ENCODE measurements around the gene ARID3C. TPM values are rescaled to one million over a fixed set of nuclear protein-coding genes. Genes with fewer than 3 reads are reported as not detected.

Gene ARID3C
- total and polyA plus RNA-seq, 8 donors = not detected

DNA sequence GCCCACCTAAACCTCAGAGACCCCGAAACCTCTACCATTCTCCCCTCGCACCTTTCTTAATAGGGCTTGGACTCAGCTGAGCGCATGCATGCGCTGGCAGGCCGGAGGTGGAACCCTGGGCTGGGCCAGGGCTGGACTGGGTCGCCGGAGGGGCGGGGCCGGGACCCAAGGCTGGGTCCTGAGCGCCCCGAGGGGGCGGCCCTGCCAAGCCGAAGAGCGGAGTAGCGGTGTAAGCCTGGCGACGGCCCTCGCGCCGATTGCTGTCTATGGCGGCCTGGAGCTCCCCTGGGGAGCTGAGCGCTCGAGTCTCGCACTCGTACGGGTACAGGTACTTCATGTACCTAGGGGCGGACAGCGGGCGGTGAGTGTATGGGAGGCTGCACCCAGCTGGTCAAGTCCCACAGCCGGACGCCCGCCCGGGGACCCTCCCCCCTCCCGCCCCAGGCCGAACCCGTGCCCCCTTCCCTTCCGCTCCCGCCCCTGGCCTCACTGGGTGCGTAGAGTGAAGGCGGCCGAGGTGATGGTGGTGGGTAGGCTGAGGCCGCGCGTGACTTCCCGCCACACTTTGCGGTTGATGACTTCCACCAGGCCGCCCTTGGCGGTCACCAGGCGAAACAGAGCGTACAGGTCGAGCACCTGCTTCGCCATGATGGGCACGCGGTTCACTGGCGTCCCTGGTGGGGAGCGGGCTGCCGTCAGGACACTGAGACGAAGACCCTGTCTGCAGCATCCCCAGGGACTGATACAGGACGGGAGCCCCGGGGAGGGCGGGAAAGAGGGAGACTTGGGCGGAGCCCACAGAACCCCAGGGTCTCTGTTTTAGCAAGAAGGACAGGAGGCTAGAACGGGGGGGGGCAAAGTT lies 5.3 kb downstream of the ARID3C start:
- peaks cover 30 to 76% (median 69%) of the 10 kb centered on the region in 3 donors for H3K27me3 ChIP-seq
- WGBS, 5 donors = 9 to 16% (median 11%) methylated on average over 20 to 63 of the region's 63 CpGs

DNA sequence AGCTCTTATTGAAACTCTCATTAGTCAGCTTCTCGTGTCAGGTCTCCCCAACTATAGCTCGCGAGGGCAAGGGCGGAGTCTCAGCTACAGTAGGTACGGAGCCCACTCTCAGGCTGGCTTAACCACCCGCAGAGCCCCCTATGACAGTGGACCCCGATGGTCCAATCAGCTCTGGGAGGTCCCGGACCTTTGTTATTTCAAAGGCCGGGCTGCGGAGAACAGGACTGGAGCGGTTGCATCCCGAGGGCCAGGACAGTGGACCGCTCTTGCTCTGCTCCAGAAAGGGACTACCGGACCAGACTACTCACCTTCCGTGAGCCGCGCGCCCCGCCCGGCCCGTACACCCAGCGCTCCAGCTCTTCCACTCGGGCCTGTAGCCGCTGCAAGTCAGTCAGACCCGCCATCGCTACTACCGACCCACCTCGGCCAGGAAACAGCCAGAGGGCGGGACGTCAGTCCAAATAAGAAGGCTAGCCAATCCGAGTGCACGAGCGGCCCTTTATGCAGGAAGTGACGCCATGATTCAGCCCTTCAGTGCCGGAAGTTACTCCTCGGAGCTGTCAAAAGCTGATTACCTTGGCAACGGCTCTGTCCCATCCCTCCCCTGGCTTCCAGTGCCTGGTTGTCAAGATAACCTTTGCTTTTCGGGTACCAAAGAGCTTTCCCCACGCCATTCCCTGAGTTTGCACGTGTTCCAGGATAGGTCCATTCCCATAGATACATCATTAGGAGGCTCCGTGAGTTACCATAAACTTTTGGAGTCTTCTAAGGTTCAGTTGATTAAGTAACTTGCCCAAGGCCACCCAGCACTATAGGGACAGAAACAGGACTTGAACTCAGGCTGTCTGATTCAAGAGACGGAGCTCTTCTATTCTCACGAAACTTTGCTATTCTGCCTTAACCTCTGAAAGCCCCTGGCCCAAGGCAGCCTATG lies 8.5 kb downstream of the ARID3C start, which contains the start of gene DCTN3:
Gene DCTN3 (minus strand): TSS at position 435 of the 934 bp plus-strand sequence. CDS start 31 bp downstream, at position 404.
- Histone ChIP-seq H3K27ac (peak within 1 kb of the TSS in 3 of 5 donors; percentile 60 to 80 (median 65)), H3K4me1 (peaks cover 16 to 35% (median 31%) of the 10 kb centered on the region in 4 donors), H3K27me3 (peaks cover 9 to 43% (median 37%) of the 10 kb centered on the region in 3 donors), H3K36me3 (peaks cover 17 to 35% (median 34%) of the 10 kb centered on the region in 4 donors), H3K9me3 (no peaks in the 10 kb centered on the region), H3K4me3 (peak within 1 kb of the TSS; percentile 63 to 97 (median 84))
- peak; percentile 36 to 76 (median 50) for TF ChIP-seq POLR2AphosphoS5 (IDR thresholded peaks at IDR 0.05)
- TF ChIP-seq, protein P1, sequence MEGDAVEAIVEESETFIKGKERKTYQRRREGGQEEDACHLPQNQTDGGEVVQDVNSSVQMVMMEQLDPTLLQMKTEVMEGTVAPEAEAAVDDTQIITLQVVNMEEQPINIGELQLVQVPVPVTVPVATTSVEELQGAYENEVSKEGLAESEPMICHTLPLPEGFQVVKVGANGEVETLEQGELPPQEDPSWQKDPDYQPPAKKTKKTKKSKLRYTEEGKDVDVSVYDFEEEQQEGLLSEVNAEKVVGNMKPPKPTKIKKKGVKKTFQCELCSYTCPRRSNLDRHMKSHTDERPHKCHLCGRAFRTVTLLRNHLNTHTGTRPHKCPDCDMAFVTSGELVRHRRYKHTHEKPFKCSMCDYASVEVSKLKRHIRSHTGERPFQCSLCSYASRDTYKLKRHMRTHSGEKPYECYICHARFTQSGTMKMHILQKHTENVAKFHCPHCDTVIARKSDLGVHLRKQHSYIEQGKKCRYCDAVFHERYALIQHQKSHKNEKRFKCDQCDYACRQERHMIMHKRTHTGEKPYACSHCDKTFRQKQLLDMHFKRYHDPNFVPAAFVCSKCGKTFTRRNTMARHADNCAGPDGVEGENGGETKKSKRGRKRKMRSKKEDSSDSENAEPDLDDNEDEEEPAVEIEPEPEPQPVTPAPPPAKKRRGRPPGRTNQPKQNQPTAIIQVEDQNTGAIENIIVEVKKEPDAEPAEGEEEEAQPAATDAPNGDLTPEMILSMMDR (IDR thresholded peaks at IDR 0.05) = no peak
- no peak for TF ChIP-seq EP300 (IDR thresholded peaks at IDR 0.05)
- 4 to 7% (median 5%) methylated on average over 27 to 43 of the region's 43 CpGs for WGBS, 5 donors
- intact Hi-C loops (cut with DNase I; ENCODE audit: low total_unique reads) = no loop called here
- peak; percentile 95 to 98 for DNase-seq

More for the DNA sequence above, 5.3 kb downstream of the ARID3C start:
- no peak for TF ChIP-seq EP300 (IDR thresholded peaks at IDR 0.05)
- TF ChIP-seq, protein P1 (IDR thresholded peaks at IDR 0.05) = no peak
- TF ChIP-seq POLR2AphosphoS5 (IDR thresholded peaks at IDR 0.05) = no peak
- no peak for TF ChIP-seq POLR2A (IDR thresholded peaks at IDR 0.05)
- no peak overlapping the region for H3K27ac ChIP-seq
- peaks cover 19 to 42% (median 36%) of the 10 kb centered on the region in 4 donors for H3K4me1 ChIP-seq
- peaks cover 0 to 3% (median under 1%) of the 10 kb centered on the region in 4 donors for H3K36me3 ChIP-seq
- no peaks in the 10 kb centered on the region for H3K9me3 ChIP-seq
- intact Hi-C loops (cut with DNase I; ENCODE audit: low total_unique reads) = no loop called here
- peak overlapping the region in 2 of 4 donors; percentile 13 to 20 for H3K4me3 ChIP-seq
- DNase-seq = no peak

DNA sequence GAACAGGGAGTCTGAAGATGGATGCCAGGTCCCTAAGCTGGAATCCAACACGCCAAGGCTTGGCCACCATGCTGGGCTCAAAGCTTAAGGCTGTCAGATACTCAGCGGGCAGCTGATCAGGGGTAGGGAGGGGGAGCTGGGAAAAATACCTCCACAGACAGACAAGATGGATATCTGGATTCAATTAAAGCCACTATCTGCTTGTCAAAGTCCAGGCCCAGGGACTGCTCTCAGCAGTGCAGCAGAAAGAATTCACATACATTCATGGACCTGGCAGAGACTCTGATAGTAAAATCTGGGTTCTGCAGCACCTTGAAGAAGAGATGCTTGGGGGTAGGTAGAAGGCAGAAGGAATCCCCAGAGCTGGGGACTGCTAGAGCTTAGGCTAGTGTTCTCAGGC lies 13.7 kb downstream of the ARID3C start:
- peaks cover 28 to 42% (median 34%) of the 10 kb centered on the region in 4 donors for H3K4me1 ChIP-seq
- no peaks in the 10 kb centered on the region for H3K27me3 ChIP-seq
- WGBS, 5 donors = 84 to 95% (median 92%) methylated on average over 2 of the region's 2 CpGs
- intact Hi-C loops (cut with DNase I; ENCODE audit: low total_unique reads) = no loop called here
- no peak overlapping the region for H3K4me3 ChIP-seq
- H3K9me3 ChIP-seq = no peaks in the 10 kb centered on the region
- DNase-seq = no peak
- no peak for TF ChIP-seq EP300 (IDR thresholded peaks at IDR 0.05)
- no peak for TF ChIP-seq POLR2AphosphoS5 (IDR thresholded peaks at IDR 0.05)
- TF ChIP-seq, protein P1 (IDR thresholded peaks at IDR 0.05) = no peak
- H3K36me3 ChIP-seq = peaks cover 32 to 60% (median 51%) of the 10 kb centered on the region in 4 donors
- H3K27ac ChIP-seq = no peak overlapping the region
